H1 (cell line): ENCODE results near the gene SNX15. TPM values are rescaled to one million over a fixed set of nuclear protein-coding genes. Genes with fewer than 3 reads are reported as not detected.

Experiments
- BACH1 ChIP-seq: IDR thresholded peaks from 2 replicates; pipeline ENCODE4 v1.6.1; 2012; ENCODE audit warnings: low read length, improper control_type of control experiment
- CHD7 ChIP-seq: fragments of 300-600 bp; sonication (generic); IDR thresholded peaks from 2 replicates; pipeline ENCODE4 v1.7.1; 2012; ENCODE audit warnings: low read length, moderate library complexity, mild to moderate bottlenecking, inconsistent platforms; ENCODE audit not compliant: insufficient replicate concordance
- KDM1A ChIP-seq: fragments of 200-600, 300-600 bp; sonication (generic); IDR thresholded peaks from 2 replicates; pipeline ENCODE4 v1.7.1; 2016; ENCODE audit warnings: mild to moderate bottlenecking, low read length, borderline replicate concordance
- MAX ChIP-seq: IDR thresholded peaks from 2 replicates; pipeline ENCODE4 v1.6.1; 2012; ENCODE audit warnings: inconsistent platforms
- NANOG ChIP-seq: IDR thresholded peaks from 2 replicates; pipeline ENCODE4 v1.6.1; 2011; ENCODE audit warnings: low read length, low read depth, mild to moderate bottlenecking, inconsistent platforms; ENCODE audit not compliant: insufficient read depth, poor library complexity, severe bottlenecking
- SAP30 ChIP-seq: fragments of 300-600 bp; sonication (generic); IDR thresholded peaks from 2 replicates; pipeline ENCODE4 v1.7.1; 2012; ENCODE audit warnings: low read length, moderate library complexity, mild to moderate bottlenecking, inconsistent platforms; ENCODE audit not compliant: insufficient read depth, insufficient replicate concordance
- SIX5 ChIP-seq: IDR thresholded peaks from 2 replicates; pipeline ENCODE4 v1.6.1; 2011; ENCODE audit warnings: mild to moderate bottlenecking, low read depth, low read length
- YY1 ChIP-seq: IDR thresholded peaks from 2 replicates; pipeline ENCODE4 v1.6.1; 2011; ENCODE audit warnings: low read depth, mild to moderate bottlenecking, low read length
- polyA plus RNA-seq, 7 experiments: library from polyadenylated mRNA; depleted of rRNA in 3 of 7; stranded (reverse) in 5 of 7; unstranded in 2 of 7; fragments of >200 nt in 5 of 7; fragments of 200-250 nt in 2 of 7; gene quantifications; 1 replicate in 5 of 7; 2 replicates in 1 of 7; 4 replicates in 1 of 7; pipeline versions ENCODE4 v1.2.1 to v1.2.3, GENCODE V29; 2011 to 2013; ENCODE audit warnings: missing spikeins in 2 of 7, mixed read lengths in 2 of 7
- total RNA-seq: library from RNA; stranded (reverse); fragmentation: NEBNext Ultra II Directional; extraction: Animal tissue kit (Norgen Biotek cat#: 25700); gene quantifications from 2 replicates; pipeline ENCODE4 v1.2.1, GENCODE V29; 2021

The SNX15 gene
- total and polyA plus RNA-seq, 2 of the 8 experiments (the other 6 are each of a cell fraction or from before 2014, with no cell fraction given), result 13.0 to 18.3 TPM

GRCh38 chr11:65071907-65072630 lies 44.8 kb downstream of the SNX15 start (continued):
- TF ChIP-seq CHD7, result no peak
- no peak for TF ChIP-seq SAP30
- no peak for TF ChIP-seq KDM1A
- TF ChIP-seq SIX5, result no peak
- TF ChIP-seq YY1, result no peak
- no peak for TF ChIP-seq BACH1
- no peak for TF ChIP-seq NANOG
- TF ChIP-seq MAX, result no peak
- TF ChIP-seq, all 59 proteins: peak for 0
